Tibial nerve (tissue), 3 donors: Measurements from ENCODE around the gene BAIAP2.

Experiments
- CTCF ChIP-seq, 5 experiments: fragments of 200-600 bp in 3 of 5; fragments of 450-650 bp in 2 of 5; sonication (generic) in 3 of 5; IDR thresholded peaks; one replicate each; pipeline ENCODE4 v1.5.1; 2016 to 2019; ENCODE audit warnings: antibody characterized with exemption in 5 of 5, mild to moderate bottlenecking in 3 of 5, moderate library complexity in 2 of 5
- POLR2A ChIP-seq, 2 donors: fragments of 450-650 bp; IDR thresholded peaks; one replicate each; pipeline ENCODE4 v1.6.1; 2017; ENCODE audit warnings: antibody characterized with exemption in 2 of 2, mild to moderate bottlenecking in 2 of 2, moderate library complexity in 2 of 2

DNA sequence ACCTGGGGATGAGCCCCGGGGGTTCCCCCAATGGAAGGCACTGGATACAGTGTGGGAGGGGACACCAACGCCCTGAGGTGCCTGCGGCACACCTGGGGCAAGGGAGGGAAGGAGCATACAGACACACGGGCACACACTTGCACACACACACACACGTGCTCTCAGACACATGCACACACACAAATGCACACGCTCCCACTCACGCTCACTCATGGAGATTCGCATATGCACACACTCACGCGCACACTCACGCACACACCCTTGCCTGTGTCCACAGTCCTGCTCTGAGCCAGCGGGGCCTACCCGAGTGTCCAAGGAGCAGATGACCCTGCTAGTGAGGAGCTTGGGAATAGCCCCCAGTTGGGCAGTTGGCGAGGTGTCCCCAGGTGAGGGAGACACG is 113.6 kb downstream of the BAIAP2 start:
- TF ChIP-seq CTCF (IDR thresholded peaks at IDR 0.05) (no peak), POLR2A (IDR thresholded peaks at IDR 0.05) (no peak)
